RKO (cell line): ENCODE results near the gene TSPEAR.

Experiments
- DNase-seq: peaks from one replicate; pipeline ENCODE4 v3.0.0-alpha.2; 2016; ENCODE audit warnings: low spot score

The TSPEAR gene

GRCh38 chr21:44483288-44484237 lies 227.8 kb downstream of the TSPEAR start:
- no peak for DNase-seq

- no peak for DNase-seq
Observed at GRCh38 chr21:44482581-44483287, 228.6 kb downstream of the TSPEAR start.

DNA sequence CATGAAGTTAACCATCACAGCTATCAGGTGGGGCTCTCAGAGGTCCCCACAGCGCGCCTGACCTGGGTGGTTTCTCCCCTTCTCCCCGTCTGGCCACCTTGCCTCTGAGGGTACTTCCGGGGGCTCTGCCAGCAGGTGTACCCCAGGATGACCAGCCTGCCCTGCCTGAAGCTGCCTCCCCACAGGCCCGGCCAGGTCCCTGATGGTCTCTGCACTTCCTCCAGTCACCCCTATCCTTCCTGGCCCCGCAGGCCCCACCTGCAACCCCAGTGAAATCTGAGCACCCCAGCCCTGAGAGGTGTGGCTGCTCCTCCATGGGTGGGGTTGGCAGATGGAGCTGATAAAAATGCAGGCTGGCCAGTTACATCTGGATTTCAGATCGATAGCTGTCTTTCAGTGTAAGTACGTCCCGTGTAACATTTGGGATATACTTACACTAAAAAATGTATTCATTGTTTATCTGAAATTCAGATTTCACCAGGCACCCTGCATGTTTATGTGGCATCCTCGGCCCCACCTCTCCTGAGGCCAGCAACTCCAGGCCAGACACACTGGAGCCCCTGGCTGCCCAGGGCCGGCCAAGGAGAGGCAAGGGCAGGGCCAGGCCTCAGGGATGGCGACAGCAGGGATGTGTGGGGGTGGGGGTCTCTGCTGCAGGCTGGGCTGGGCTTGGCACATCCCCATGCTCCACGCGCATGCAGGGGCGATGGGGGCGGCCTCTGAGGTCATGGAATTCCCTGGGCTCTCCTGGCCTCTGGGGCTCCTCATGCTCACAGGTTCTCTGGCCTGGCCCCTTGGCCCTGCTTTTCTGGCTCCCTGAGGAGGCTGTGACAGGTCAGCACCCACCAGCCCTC lies 230.9 kb downstream of the TSPEAR start:
- DNase-seq: no peak

GRCh38 chr21:44479556-44480199 lies 231.7 kb downstream of the TSPEAR start:
- peak; percentile 31 for DNase-seq

- DNase-seq: no peak
Observed at GRCh38 chr21:44478801-44479167, 232.6 kb downstream of the TSPEAR start.

- DNase-seq: no peak
Observed at GRCh38 chr21:44478124-44478800, 233.1 kb downstream of the TSPEAR start.

GRCh38 chr21:44477712-44478111 lies 233.7 kb downstream of the TSPEAR start:
- no peak for DNase-seq

DNA sequence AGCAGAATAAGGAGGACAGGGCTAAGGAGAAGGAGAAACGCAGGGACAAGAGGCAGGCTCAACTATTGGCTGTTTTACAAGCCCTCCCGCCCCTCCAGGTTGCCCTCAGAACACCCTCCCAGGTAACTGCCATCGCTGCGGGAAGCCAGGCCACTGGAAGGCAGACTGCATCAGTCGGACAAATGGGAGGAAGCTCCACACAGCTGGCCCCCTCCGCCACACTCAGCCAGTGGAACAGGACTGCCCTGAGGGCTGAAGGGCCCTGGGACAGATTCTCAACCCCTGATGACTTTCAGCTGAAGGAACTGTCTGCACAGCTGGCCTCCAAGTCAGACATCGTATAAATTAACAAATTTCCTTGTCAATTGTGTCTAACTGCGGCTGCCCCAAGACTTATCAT lies 234.2 kb downstream of the TSPEAR start:
- DNase-seq: no peak

GRCh38 chr21:44475266-44475845 lies 236.0 kb downstream of the TSPEAR start:
- no peak for DNase-seq

GRCh38 chr21:44473915-44474555 lies 237.3 kb downstream of the TSPEAR start:
- DNase-seq: no peak

GRCh38 chr21:44471996-44472395 lies 239.4 kb downstream of the TSPEAR start:
- no peak for DNase-seq

DNA sequence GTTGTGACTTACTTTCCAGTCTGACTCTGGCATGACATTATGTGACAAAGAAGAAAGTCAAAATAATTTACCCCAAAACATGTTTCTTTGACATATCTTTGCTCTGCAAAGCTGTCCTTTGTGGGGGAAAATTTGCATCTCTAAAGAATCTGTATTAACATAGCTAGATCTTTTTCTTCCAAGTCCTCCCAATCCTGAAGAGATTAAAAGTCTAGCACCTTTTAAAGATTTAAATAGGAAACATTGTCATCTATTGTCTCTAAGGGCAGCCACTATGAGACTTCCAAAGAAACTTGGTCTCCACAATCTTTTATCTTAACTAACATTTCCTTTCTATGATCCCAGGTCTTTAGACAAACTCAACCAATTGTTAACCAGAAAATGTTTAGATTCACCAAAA lies 240.0 kb downstream of the TSPEAR start:
- no peak for DNase-seq

DNA sequence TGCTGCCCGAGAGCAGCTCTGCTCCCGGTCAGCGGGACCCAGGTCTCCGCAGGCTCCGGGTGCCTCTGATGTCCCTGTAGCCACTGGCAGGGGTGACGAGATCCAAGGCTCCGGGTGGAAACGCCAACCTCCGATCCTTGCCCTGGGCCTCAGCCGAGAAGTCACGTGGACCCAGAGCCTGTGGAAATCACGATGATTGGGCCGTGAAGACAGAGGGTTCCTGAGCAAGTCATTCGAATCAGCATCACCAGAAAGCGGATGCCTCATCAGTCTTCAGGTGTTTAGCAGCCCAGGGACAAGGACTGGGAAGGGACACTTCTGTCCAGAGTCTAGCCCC lies 243.5 kb downstream of the TSPEAR start:
- no peak for DNase-seq

DNA sequence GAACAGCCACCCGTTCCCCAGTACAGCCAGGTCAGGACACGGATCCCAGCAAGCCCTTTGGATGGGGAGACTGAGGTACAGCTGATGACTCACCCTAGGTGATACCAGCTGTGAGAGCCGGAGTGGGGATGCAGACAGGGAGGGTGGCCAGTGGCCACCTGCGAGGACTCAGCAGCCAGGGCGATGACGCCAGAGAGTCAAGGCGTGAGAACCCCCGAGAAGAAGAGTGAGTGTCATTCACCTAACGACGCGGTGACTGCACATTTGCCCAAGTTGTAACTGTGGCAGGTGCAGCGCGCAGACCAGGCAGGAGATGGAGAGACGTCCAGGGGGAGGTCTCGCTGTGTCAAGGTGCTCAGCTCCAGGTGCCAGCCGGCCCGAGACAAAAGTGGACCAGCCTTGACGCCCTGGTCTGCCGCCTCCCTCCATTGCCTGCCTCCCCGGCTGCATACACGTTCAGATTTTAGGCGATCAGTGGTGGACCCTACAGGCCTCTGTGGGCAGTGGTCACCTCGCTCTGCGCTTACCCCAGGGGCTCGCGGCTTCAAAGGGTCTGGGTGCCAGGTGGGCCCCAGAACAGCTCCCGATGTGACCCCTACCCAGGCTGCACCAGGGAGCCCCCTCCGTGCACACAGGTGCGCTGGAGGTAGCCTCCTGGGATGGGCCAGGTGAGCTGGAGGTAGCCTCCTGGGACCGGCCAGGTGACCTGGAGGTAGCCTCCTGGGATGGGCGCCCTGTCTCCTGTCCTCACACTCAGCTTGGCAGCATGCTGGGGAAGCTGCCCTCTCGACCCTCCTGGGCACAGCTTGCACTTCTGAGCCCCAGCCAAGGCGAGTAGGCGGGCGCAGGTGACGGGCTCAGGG lies 244.1 kb downstream of the TSPEAR start:
- no peak for DNase-seq

DNA sequence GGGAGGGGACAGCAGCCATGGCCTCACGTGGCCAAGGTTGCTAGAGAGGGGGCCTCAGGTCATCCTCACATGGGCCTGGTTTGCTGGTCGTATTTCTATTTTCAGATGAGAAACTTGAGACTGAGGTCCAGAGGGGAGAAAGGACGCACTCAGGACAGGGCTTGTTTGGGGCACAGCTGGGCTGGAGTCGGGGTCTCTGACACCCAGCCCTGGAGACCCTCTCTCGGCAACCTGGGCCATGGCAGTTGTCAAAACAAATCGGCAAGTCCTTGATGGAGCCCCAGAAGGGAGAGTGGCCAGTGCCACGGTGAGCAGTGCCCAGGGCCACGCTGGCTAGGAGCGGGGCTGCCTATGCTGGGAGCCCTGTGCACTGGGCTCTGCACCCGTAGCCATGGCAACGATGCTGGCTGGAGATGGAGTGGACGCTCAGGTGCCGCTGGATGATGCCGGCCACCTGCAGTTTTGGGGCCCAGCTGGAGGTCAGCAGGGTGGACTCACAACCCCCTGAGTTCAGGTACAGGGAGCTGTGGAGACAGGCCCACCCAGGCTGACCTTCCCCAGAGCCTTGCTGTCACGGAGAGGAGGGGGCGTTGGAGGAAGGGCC lies 244.9 kb downstream of the TSPEAR start:
- no peak for DNase-seq

GRCh38 chr21:44464351-44464750 lies 247.0 kb downstream of the TSPEAR start:
- DNase-seq: no peak

DNA sequence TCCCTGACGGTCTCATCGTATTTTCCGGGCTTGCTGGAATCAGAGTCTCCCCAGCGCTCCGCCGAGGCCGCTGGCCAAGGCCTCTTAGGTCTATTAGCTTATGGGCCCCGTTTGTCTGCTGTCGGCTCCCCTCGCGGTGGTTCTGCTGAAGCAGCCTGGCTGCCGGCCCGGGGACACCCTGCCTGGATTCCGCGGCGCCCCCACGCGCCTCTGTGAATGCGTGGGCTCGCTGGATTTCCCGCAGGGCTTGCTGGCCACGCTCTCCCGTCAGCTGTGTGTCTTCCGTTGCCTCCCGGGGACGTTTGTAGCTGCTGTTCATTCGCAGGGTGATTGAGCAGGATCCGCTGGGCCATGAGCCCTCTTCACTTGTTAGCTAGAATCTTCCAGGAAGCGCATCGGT lies 247.6 kb downstream of the TSPEAR start:
- DNase-seq: no peak

DNA sequence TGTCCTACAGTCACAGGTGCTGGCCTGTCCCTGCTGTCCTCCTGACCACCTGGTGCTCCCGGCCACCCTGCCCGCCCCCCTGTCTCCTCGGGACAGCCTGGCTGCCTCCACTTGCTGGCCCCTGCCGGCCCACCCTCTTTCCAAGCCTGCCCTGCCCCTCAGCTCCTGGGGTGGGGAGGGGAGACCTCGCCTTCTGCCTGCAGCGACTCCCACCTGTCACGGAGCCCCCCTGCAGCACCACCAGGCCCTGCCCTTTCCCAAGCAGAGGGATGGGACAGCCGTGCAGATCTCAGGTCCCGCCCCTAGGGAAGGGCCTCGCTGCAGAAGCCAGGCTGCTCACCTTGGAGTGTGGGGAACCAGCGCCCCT lies 248.6 kb downstream of the TSPEAR start:
- no peak for DNase-seq
